ENCODE measurements around the gene CDKL4. TPM values are rescaled to one million over a fixed set of nuclear protein-coding genes. Genes with fewer than 3 reads are reported as not detected.

CDKL4 gene
- total and polyA plus RNA-seq, 2 of the 13 experiments (the other 11 are each of a cell fraction or from before 2014, with no cell fraction given) = 0.29 to 0.50 TPM

DNA sequence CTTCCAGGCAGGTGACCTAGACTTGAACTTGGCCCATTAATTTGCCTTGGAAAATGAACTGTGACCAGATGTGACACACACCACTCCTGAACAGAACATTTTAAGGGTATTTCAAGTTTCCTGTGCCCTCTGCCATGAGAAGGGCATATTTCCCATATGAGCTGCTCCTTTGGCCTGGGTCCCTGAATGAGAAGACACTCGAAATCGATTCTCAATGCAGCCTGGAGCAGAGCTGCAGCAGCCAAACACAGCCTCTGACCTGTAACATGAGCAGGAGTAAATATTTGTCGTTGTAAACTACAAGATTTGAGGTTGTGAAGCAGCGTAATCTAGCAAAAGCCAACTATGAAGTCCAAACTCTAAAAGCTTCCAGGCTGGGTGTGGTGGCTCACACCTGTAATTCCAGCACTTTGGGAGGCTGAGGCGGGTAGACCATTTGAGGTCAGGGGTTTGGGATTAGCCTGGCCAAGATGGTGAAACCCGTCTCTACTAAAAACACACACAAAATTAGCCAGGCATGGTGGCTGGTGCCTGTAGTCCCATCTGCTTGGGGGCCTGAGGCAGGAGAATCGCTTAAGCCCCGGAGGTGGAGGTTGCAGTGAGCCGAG, 92.8 kb downstream of the CDKL4 start (continued):
- no peak; the same call in 1 of the 2 replicates for TF ChIP-seq SOX13 (IDR thresholded peaks at IDR 0.05)
- peak in 1 of 2 experiments; percentile 91; a peak in 2 of 4 replicates for TF ChIP-seq SOX13 (CRISPR knock-in tag; conservative IDR thresholded peaks at IDR 0.05 in 1 of 2, IDR thresholded peaks at IDR 0.05 in 1 of 2)
- no peak for TF ChIP-seq ZNF251 (CRISPR knock-in tag; IDR thresholded peaks at IDR 0.05)
- TF ChIP-seq, protein P1, sequence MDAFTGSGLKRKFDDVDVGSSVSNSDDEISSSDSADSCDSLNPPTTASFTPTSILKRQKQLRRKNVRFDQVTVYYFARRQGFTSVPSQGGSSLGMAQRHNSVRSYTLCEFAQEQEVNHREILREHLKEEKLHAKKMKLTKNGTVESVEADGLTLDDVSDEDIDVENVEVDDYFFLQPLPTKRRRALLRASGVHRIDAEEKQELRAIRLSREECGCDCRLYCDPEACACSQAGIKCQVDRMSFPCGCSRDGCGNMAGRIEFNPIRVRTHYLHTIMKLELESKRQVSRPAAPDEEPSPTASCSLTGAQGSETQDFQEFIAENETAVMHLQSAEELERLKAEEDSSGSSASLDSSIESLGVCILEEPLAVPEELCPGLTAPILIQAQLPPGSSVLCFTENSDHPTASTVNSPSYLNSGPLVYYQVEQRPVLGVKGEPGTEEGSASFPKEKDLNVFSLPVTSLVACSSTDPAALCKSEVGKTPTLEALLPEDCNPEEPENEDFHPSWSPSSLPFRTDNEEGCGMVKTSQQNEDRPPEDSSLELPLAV (CRISPR knock-in tag; conservative IDR thresholded peaks at IDR 0.05; ENCODE audit: low read depth) = no peak
- TF ChIP-seq BCL6 (CRISPR knock-in tag; IDR thresholded peaks at IDR 0.05) = peak; percentile 100
- no peak for TF ChIP-seq GZF1 (CRISPR knock-in tag; IDR thresholded peaks at IDR 0.05)
- peak; percentile 72; the same call in 1 of the 2 replicates for TF ChIP-seq HIVEP1 (CRISPR knock-in tag; IDR thresholded peaks at IDR 0.05)
- TF ChIP-seq ZFP91 (CRISPR knock-in tag; IDR thresholded peaks at IDR 0.05; ENCODE audit: borderline replicate concordance) = peak; percentile 23; the same call in 1 of the 2 replicates
- TF ChIP-seq NFE2L1 (CRISPR knock-in tag; IDR thresholded peaks at IDR 0.05; ENCODE audit: borderline replicate concordance) = no peak
- no peak for TF ChIP-seq ZNF616 (CRISPR knock-in tag; IDR thresholded peaks at IDR 0.05; ENCODE audit: low read depth)
- no peak for TF ChIP-seq ZNF883 (CRISPR knock-in tag; IDR thresholded peaks at IDR 0.05; ENCODE audit: not compliant biosample characterization)
- TF ChIP-seq CERS6 (CRISPR knock-in tag; IDR thresholded peaks at IDR 0.05) = no peak
- peak; percentile 49; the same call in 1 of the 2 replicates for TF ChIP-seq GATA4 (IDR thresholded peaks at IDR 0.05; ENCODE audit: borderline replicate concordance, low read depth)
- peak; percentile 75 for TF ChIP-seq ZEB1 (IDR thresholded peaks at IDR 0.05; ENCODE audit: insufficient replicate concordance, low read depth)
- TF ChIP-seq ZBTB49 (CRISPR knock-in tag; IDR thresholded peaks at IDR 0.05; ENCODE audit: borderline replicate concordance) = no peak
- TF ChIP-seq, protein P2, sequence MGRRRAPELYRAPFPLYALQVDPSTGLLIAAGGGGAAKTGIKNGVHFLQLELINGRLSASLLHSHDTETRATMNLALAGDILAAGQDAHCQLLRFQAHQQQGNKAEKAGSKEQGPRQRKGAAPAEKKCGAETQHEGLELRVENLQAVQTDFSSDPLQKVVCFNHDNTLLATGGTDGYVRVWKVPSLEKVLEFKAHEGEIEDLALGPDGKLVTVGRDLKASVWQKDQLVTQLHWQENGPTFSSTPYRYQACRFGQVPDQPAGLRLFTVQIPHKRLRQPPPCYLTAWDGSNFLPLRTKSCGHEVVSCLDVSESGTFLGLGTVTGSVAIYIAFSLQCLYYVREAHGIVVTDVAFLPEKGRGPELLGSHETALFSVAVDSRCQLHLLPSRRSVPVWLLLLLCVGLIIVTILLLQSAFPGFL (CRISPR knock-in tag; IDR thresholded peaks at IDR 0.05) = no peak
- no peak for TF ChIP-seq MBNL3 (CRISPR knock-in tag; conservative IDR thresholded peaks at IDR 0.05)
- TF ChIP-seq ZNF574 (CRISPR knock-in tag; IDR thresholded peaks at IDR 0.05) = peak; percentile 66

Measured in HepG2 (cell line).